Gastroesophageal sphincter (tissue), 4 donors: ENCODE data around the gene TBC1D8. TPM values are rescaled to one million over a fixed set of nuclear protein-coding genes. Genes with fewer than 3 reads are reported as not detected.

Source experiments
- ATAC-seq: fragments of 150-250 bp; one replicate; pipeline ENCODE4 v1.9.1; 2016; ENCODE audit warnings: mild to moderate bottlenecking, moderate library complexity
- H3K27ac ChIP-seq, 4 donors: fragments of 200-600 bp; sonication (generic) in 3 of 4; 1 replicate in 3 of 4; 2 replicates in 1 of 4; pipeline ENCODE4 v1.5.1; 2016 to 2019
- H3K27me3 ChIP-seq: fragments of 200-600 bp; sonication (generic); one replicate; pipeline ENCODE4 v1.5.1; 2019
- H3K36me3 ChIP-seq, 2 donors: fragments of 200-600 bp; sonication (generic); one replicate each; pipeline ENCODE4 v1.5.1; 2019; ENCODE audit warnings: control low read depth in 1 of 2
- H3K4me1 ChIP-seq, 3 donors: fragments of 200-600 bp; sonication (generic); 1 replicate in 2 of 3; 2 replicates in 1 of 3; pipeline ENCODE4 v1.5.1; 2016 to 2019; ENCODE audit warnings: control low read depth in 2 of 3
- H3K4me3 ChIP-seq, 2 donors: fragments of 200-600 bp; sonication (generic); one replicate each; pipeline ENCODE4 v1.5.1; 2019; ENCODE audit warnings: mild to moderate bottlenecking in 1 of 2, moderate library complexity in 1 of 2
- H3K9me3 ChIP-seq, 3 donors: fragments of 200-600 bp; sonication (generic); one replicate each; pipeline ENCODE4 v1.5.1; 2017 to 2019; ENCODE audit warnings: control low read depth in 2 of 3
- EP300 ChIP-seq: sonication (generic); formaldehyde crosslinking; IDR thresholded peaks from one replicate; pipeline ENCODE4 v1.6.1; 2017; ENCODE audit warnings: antibody characterized with exemption, mild to moderate bottlenecking
- POLR2A ChIP-seq, 2 donors: fragments of 450-650 bp; IDR thresholded peaks; one replicate each; pipeline ENCODE4 v1.6.1; 2017; ENCODE audit warnings: antibody characterized with exemption in 2 of 2, mild to moderate bottlenecking in 2 of 2, moderate library complexity in 1 of 2
- POLR2AphosphoS5 ChIP-seq: sonication (generic); formaldehyde crosslinking; IDR thresholded peaks from one replicate; pipeline ENCODE4 v1.6.1; 2017; ENCODE audit warnings: antibody characterized with exemption
- WGBS, 2 donors: methylation state at CpG; one replicate each; pipeline ENCODE4 v1.1.5; 2018; ENCODE audit warnings: low coverage in 1 of 2; 5-methylcytosine and 5-hydroxymethylcytosine counted together
- total RNA-seq, 4 donors: library from RNA; depleted of rRNA; stranded (reverse); fragments of >200 nt; gene quantifications; one replicate each; pipeline ENCODE4 v1.1.0, GENCODE V29; 2016
- TF ChIP-seq, protein P1 (sequence below), 4 experiments: fragments of 200-600 bp in 2 of 4; fragments of 450-650 bp in 2 of 4; sonication (generic) in 1 of 4; IDR thresholded peaks; one replicate each; pipeline ENCODE4 v1.5.1; 2017 to 2019; ENCODE audit warnings: antibody characterized with exemption in 4 of 4, mild to moderate bottlenecking in 2 of 4, moderate library complexity in 2 of 4

The TBC1D8 gene
- total RNA-seq, 4 donors from 2014 or later: 14.9 to 45.5 (median 32.6) TPM

DNA sequence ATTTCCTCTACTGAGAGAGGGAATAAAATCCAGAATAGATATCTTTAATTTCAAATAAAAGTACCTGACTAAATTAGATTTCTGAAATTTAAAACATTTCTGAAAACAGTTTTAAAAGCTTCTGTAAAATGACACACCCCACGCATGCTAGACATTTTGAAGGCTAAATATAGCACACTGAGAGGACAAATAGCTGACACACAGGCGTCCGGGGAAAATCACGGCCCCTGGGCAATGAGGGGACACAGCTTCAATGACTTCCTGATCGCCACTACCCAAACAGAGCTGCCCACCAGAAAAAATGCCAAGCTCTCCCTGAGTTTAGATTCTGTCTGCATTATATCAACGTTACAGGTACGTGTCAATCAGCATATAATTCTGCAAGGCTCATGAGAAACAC, 10.9 kb downstream of the TBC1D8 start:
- peaks cover 0 to 43% (median 0%) of the 10 kb centered on the region in 3 donors for H3K4me1 ChIP-seq
- no peak overlapping the region for H3K4me3 ChIP-seq
- H3K9me3 ChIP-seq: no peaks in the 10 kb centered on the region
- ATAC-seq: no peak
- TF ChIP-seq, protein P1, sequence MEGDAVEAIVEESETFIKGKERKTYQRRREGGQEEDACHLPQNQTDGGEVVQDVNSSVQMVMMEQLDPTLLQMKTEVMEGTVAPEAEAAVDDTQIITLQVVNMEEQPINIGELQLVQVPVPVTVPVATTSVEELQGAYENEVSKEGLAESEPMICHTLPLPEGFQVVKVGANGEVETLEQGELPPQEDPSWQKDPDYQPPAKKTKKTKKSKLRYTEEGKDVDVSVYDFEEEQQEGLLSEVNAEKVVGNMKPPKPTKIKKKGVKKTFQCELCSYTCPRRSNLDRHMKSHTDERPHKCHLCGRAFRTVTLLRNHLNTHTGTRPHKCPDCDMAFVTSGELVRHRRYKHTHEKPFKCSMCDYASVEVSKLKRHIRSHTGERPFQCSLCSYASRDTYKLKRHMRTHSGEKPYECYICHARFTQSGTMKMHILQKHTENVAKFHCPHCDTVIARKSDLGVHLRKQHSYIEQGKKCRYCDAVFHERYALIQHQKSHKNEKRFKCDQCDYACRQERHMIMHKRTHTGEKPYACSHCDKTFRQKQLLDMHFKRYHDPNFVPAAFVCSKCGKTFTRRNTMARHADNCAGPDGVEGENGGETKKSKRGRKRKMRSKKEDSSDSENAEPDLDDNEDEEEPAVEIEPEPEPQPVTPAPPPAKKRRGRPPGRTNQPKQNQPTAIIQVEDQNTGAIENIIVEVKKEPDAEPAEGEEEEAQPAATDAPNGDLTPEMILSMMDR (IDR thresholded peaks at IDR 0.05): no peak
- TF ChIP-seq POLR2AphosphoS5 (no peak), POLR2A (IDR thresholded peaks at IDR 0.05) (no peak), EP300 (no peak)
- no peaks in the 10 kb centered on the region for H3K36me3 ChIP-seq
- 24 to 73% methylated on average over 7 of the region's 7 CpGs for WGBS, 2 donors
- no peak overlapping the region for H3K27ac ChIP-seq
- no peaks in the 10 kb centered on the region for H3K27me3 ChIP-seq

DNA sequence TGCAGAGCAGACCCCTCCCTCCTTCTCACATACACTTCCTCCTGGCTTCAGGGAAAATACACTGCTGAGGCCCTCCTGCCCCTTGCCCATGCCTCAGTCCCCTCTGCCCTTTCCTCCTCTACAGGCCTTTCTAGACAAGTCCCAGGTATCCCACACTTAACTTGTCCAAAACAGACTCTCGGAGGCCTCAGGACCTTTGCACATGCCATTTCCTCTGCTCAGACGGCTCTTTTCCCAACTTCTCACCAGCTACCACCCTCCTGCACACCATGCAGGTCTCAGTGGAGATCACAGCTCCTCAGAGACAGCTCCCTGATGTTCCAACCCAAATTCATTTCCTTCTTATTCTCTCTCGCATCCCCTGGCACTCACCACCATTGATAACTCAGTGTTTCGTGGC, 11.7 kb downstream of the TBC1D8 start:
- Histone ChIP-seq H3K27ac (no peak overlapping the region), H3K27me3 (no peaks in the 10 kb centered on the region), H3K36me3 (no peaks in the 10 kb centered on the region), H3K9me3 (no peaks in the 10 kb centered on the region), H3K4me3 (no peak overlapping the region), H3K4me1 (peaks cover 0 to 37% (median 0%) of the 10 kb centered on the region in 3 donors)
- ATAC-seq: no peak
- 93 to 100% methylated on average over 4 of the region's 4 CpGs for WGBS, 2 donors
- TF ChIP-seq POLR2AphosphoS5 (no peak), EP300 (no peak), POLR2A (IDR thresholded peaks at IDR 0.05) (no peak)
- TF ChIP-seq, protein P1 (IDR thresholded peaks at IDR 0.05): no peak

DNA sequence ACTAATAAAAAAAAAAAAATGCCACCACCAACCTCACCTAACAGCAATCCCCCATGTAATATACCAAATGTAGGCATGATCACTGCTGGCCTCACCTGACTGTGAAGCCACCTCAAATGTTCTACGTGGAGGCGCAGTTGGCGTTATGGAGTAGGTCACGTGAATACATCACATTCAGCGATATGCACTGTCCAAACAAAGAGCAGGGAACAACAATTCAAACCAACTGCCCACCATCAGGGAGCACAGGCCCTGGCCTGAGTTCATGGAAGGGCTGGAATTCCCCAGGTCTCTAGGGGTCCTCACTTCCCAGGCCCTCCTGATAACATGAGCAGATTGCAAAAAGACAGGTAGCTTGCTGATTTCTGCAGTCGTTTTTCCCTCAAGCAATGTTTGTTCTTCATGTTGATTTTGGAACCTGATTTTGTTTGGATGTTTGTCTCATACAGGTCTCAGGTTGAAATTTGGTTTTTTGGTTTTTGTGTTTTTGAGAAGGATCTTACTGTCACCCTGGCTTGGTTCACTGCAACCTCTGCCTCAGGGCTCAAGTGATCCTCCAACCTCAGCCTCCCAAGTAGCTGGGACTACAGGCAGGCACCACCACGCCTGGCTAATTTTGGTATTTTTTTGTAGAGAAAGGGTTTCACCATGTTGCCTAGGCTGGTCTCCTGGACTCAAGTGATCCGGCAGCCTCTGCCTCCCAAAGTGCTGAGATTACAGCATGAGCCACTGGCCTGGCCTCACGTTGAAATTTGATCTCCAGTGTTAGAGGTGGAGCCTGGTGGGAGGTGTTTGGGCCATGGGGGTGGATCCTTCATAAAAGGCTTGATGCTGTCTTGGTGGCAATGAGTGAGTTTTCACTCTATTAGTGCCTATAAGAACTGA, 15.5 kb downstream of the TBC1D8 start:
- ATAC-seq: no peak
- no peaks in the 10 kb centered on the region for H3K36me3 ChIP-seq
- H3K4me3 ChIP-seq: no peak overlapping the region
- no peak for TF ChIP-seq POLR2A (IDR thresholded peaks at IDR 0.05)
- no peak for TF ChIP-seq EP300
- no peak for TF ChIP-seq POLR2AphosphoS5
- TF ChIP-seq, protein P1 (IDR thresholded peaks at IDR 0.05): no peak
- no peak overlapping the region for H3K27ac ChIP-seq
- 90% methylated on average over 5 to 8 of the region's 9 CpGs for WGBS, 2 donors
- no peaks in the 10 kb centered on the region for H3K9me3 ChIP-seq
- H3K27me3 ChIP-seq: no peaks in the 10 kb centered on the region
- peaks cover 0 to 24% (median 0%) of the 10 kb centered on the region in 3 donors for H3K4me1 ChIP-seq

DNA sequence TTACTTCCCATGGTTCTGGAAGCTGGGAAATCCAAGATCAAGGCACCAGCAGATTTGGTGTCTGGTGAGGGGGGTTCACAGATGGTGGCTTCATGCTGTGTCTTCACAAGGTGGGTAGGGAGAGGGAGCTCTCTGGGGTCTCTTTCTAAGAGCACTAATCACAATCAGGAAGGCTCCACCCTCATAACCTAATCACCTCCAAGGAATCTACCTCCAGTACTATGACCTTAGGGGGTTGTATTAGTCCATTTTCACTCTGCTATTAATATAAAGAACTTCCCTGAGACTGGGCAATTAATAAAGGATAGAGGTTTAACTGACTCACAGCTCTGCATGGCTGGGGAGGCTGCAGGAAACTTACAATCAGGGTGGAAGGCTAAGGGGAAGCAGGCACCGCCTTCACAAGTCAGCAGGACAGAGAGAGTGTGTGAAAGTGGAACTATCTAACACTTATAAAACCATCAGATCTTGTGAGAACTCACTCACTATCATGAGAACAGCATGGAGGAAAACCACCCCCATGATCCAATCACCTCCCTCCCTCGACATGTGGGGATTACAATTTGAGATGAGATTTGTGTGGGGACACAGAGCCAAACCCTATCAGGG, 17.6 kb downstream of the TBC1D8 start:
- no peaks in the 10 kb centered on the region for H3K9me3 ChIP-seq
- no peaks in the 10 kb centered on the region for H3K36me3 ChIP-seq
- TF ChIP-seq POLR2A (IDR thresholded peaks at IDR 0.05) (no peak), EP300 (no peak), POLR2AphosphoS5 (no peak)
- TF ChIP-seq, protein P1 (IDR thresholded peaks at IDR 0.05): no peak
- no peak overlapping the region for H3K4me3 ChIP-seq
- no peak overlapping the region for H3K27ac ChIP-seq
- no peaks in the 10 kb centered on the region for H3K27me3 ChIP-seq
- WGBS, 2 donors: 64 to 86% methylated on average over 2 of the region's 2 CpGs
- no peak for ATAC-seq
- peaks cover 0 to 8% (median 0%) of the 10 kb centered on the region in 3 donors for H3K4me1 ChIP-seq
